Neutrophil (primary cell): ENCODE results near the gene SMIM20.

ENCODE experiments used
- H3K27ac ChIP-seq: fragments of 200-600 bp; sonication (generic); 2 replicates; pipeline ENCODE4 v1.5.1; 2016; ENCODE audit warnings: mild to moderate bottlenecking, moderate library complexity
- H3K27me3 ChIP-seq: fragments of 200-600 bp; sonication (generic); 2 replicates; pipeline ENCODE4 v1.6.0; 2016; ENCODE audit warnings: mild to moderate bottlenecking
- H3K36me3 ChIP-seq: fragments of 200-600 bp; sonication (generic); 2 replicates; pipeline ENCODE4 v1.5.1; 2017
- H3K4me1 ChIP-seq, 2 experiments: fragments of 200-600 bp in 1 of 2; sonication (generic) in 1 of 2; 1 replicate in 1 of 2; 2 replicates in 1 of 2; pipeline versions ENCODE4 v1.5.1 to v1.6.1; 2013 to 2016; ENCODE audit warnings: low read depth in 1 of 2, low read length in 1 of 2, mild to moderate bottlenecking in 1 of 2, moderate library complexity in 1 of 2; ENCODE audit not compliant: control insufficient read depth in 1 of 2, insufficient read depth in 1 of 2
- H3K4me3 ChIP-seq, 2 experiments: fragments of 200-600 bp in 1 of 2; sonication (generic) in 1 of 2; 1 replicate in 1 of 2; 2 replicates in 1 of 2; pipeline ENCODE4 v1.5.1; 2013 to 2016; ENCODE audit warnings: low read depth in 1 of 2, low read length in 1 of 2, mild to moderate bottlenecking in 1 of 2, moderate library complexity in 1 of 2
- H3K9me3 ChIP-seq: fragments of 200-600 bp; sonication (generic); 2 replicates; pipeline ENCODE4 v1.5.1; 2016
- TF ChIP-seq, protein P1 (sequence below): fragments of 200-600 bp; sonication (generic); IDR thresholded peaks from 2 replicates; pipeline ENCODE4 v1.5.1; 2016; ENCODE audit warnings: antibody characterized with exemption

Gene SMIM20

GRCh38 chr4:25892796-25893195, 21.2 kb upstream of the SMIM20 start:
- no peak overlapping the region for H3K4me3 ChIP-seq
- no peaks in the 10 kb centered on the region for H3K36me3 ChIP-seq
- no peaks in the 10 kb centered on the region for H3K9me3 ChIP-seq
- no peaks in the 10 kb centered on the region for H3K4me1 ChIP-seq
- TF ChIP-seq, protein P1, sequence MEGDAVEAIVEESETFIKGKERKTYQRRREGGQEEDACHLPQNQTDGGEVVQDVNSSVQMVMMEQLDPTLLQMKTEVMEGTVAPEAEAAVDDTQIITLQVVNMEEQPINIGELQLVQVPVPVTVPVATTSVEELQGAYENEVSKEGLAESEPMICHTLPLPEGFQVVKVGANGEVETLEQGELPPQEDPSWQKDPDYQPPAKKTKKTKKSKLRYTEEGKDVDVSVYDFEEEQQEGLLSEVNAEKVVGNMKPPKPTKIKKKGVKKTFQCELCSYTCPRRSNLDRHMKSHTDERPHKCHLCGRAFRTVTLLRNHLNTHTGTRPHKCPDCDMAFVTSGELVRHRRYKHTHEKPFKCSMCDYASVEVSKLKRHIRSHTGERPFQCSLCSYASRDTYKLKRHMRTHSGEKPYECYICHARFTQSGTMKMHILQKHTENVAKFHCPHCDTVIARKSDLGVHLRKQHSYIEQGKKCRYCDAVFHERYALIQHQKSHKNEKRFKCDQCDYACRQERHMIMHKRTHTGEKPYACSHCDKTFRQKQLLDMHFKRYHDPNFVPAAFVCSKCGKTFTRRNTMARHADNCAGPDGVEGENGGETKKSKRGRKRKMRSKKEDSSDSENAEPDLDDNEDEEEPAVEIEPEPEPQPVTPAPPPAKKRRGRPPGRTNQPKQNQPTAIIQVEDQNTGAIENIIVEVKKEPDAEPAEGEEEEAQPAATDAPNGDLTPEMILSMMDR: no peak
- H3K27me3 ChIP-seq: no peaks in the 10 kb centered on the region
- no peak overlapping the region for H3K27ac ChIP-seq

DNA sequence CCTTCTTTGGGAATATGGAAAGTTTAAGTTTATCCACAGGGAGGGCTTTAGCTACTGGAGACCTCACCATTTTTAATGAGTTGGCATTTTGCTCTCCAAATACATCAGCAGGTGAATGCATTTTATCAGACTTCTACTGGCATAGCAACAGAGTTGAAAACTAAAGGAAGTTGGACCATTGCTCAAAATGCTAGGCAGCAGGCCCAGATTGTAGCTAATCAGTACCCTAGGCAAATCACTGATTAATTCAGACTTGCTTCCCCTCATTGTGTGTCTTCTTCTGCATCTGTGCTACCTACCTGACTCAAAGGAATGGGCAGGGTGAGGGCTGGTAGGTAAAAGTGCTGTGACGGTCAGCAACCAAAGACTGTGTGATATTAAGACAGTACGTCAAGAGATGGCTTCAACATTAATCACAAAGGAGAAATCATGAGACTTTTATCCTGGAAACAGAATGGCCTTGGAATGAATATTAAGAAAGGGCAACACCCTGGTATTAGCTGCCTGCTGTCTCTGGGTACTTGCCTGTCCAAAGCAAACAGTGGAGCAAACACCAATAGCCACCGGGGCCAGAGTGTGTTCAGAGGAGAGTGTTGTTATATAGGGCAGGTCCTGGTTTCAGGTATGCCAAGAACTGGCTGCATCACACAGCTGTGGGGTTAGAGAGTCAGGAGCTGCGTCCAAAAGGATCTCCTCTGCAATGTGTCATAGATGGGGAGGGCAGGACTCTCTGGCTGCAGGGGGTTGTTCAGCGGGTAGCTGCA, 17.1 kb upstream of the SMIM20 start:
- Histone ChIP-seq H3K9me3 (no peaks in the 10 kb centered on the region), H3K36me3 (no peaks in the 10 kb centered on the region), H3K4me1 (no peaks in the 10 kb centered on the region), H3K27me3 (no peaks in the 10 kb centered on the region), H3K4me3 (no peak overlapping the region), H3K27ac (no peak overlapping the region)
- TF ChIP-seq, protein P1: no peak

GRCh38 chr4:25900310-25900709, 13.7 kb upstream of the SMIM20 start:
- H3K4me1 ChIP-seq: no peaks in the 10 kb centered on the region

GRCh38 chr4:25901030-25901430, 13.0 kb upstream of the SMIM20 start:
- H3K4me3 ChIP-seq: no peak overlapping the region
- no peaks in the 10 kb centered on the region for H3K36me3 ChIP-seq
- no peaks in the 10 kb centered on the region for H3K27me3 ChIP-seq
- no peak overlapping the region for H3K27ac ChIP-seq
- no peaks in the 10 kb centered on the region for H3K9me3 ChIP-seq
- no peaks in the 10 kb centered on the region for H3K4me1 ChIP-seq
- TF ChIP-seq, protein P1: no peak

More at GRCh38 chr4:25900310-25900709, 13.7 kb upstream of the SMIM20 start:
- H3K27me3 ChIP-seq: no peaks in the 10 kb centered on the region
- H3K9me3 ChIP-seq: no peaks in the 10 kb centered on the region
- TF ChIP-seq, protein P1: no peak
- no peak overlapping the region for H3K4me3 ChIP-seq
- no peaks in the 10 kb centered on the region for H3K36me3 ChIP-seq
- no peak overlapping the region for H3K27ac ChIP-seq

DNA sequence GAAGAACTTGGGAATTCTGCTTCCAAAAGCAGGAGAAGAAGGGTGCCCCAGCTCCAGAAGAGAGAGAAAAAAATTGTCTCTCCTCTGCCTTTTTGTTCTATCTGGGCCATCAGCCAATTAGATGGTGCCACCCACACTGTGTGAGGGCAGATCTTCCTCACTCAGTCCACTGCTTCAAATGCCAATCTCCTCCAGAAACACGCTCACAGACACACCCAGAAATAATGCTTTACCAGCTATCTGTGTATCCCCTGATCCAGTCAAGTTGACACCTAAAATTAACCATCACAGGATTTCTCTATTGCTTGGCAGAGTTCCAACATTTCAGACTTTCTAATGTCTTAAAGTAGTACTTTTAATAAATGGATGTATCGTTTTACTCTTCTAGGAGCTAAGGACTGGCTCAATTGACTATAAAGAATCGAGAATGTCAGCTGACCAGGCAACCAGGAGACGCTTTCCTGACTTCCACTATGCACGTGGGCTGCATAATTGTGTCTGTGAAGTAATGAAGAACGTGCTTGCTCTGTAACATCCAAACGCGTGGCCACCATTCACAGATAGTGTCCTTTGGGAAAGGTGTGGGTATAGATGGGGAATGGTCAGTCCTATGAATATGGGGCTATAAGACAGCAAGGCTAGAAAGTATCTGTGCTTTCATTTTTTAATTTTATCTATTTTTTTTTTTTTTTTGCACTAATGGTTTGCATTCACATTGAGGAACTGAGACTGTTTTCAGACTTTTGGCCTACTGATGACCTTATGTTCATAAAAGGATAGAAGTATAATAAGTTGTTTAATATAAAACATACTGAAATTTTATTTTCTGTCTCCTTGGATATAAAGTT, 9.9 kb upstream of the SMIM20 start:
- Histone ChIP-seq H3K27ac (no peak overlapping the region), H3K4me1 (no peaks in the 10 kb centered on the region), H3K4me3 (no peak overlapping the region), H3K9me3 (no peaks in the 10 kb centered on the region), H3K27me3 (peaks cover 12% of the 10 kb centered on the region), H3K36me3 (no peaks in the 10 kb centered on the region)
- TF ChIP-seq, protein P1: no peak
